ENCODE results near the gene CPNE5. TPM values are rescaled to one million over a fixed set of nuclear protein-coding genes. Genes with fewer than 3 reads are reported as not detected.

The CPNE5 gene
- total RNA-seq, 1 donor from 2014 or later, result 2.2 TPM

DNA sequence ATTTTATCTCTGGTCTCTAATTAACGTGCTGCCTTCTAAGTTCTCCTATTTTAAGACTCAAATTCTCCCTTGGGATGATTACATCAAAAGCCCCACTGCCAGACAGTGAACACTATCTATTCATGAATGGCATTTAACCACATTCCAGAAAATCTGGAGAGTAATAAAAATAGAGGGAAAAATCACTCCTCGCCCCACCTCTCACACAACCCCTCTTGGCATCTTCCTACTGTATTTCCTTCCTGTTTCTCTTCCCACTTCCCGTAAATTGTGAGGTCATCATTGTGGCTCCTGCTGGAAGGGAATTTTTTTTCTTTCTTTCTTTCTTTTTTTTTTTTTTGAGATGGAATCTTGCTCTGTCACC is 110.1 kb downstream of the CPNE5 start:
- intact Hi-C loops (cut with micrococcal nuclease), result no loop called here

DNA sequence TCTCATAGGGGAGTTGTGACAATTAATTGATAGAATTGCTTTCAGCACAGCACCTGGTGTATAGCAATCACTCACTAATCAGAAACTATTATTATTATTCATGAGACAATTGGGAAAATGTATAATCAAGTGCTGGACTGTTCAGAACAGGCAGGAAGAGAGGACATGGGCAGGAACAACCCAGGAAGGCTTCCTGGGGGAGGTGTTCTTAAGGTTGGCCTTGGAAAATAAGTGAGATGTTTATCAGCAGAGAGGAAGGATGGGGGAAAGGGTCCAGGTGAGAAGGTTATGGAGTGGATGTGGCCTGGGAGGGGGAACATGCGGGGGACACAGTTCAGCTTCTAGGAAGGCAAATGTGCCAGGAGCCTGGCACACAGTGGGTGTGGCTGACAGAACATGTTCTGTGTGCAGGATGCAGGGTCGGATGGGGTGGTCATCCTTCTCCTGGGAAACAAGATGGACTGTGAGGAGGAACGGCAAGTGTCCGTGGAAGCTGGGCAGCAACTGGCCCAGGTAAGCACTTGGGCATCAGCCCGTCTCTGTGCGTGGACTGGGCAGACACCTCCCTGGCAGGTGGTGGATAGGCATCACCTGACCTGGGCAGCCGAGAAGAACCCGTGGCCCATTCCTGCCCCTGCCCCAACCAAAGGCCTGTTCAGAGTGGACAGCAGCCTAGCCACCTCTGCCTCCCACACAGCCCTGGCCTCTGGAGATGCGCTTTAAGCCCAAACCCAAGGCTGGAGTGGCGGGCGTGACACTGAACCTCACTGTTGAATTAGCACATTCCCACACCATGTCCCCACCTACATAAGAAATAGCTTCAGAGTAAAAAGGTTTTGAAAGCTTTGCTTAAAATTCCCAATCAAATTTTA is 110.7 kb downstream of the CPNE5 start:
- intact Hi-C loops (cut with micrococcal nuclease), result no loop called here

DNA sequence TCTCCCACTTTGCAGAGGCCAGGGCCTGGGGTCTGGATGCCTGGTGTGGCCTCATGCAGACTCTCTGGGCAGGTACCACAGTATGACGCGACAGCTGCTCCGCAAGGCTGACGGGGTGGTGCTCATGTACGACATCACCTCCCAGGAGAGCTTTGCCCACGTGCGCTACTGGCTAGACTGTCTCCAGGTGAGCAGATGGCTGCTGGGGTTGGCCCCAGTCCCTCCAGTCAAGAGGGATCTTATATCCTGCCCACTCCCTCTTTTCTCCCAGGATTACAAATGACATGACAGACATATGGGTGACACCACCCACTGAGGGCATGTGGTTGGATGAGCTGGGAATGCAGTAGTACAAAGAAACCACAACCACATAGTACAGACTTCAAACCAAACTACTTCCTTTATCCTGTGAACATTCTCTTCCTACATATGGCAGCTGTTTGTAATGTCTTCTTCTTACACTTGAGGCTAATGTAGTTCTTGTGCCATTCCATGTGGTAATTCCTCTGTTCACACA is 111.7 kb downstream of the CPNE5 start:
- intact Hi-C loops (cut with micrococcal nuclease), result no loop called here

DNA sequence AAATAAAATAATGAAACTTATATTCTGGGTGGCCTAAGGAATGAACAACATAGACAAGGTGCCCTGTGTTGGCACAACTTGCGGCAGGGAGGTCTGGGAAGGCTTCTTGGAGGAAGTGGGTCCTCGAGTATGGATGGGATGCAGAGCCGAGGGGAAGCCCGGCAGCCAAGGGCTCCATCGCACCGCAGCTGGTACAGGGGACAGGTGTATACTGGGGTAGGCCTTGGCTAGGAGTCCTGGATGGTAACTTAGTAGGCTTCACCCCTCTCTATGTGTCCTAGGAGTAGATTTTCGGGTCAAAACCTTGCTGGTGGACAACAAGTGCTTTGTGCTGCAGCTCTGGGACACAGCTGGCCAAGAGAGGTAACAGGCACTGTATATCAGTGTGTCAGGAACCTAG is 113.7 kb downstream of the CPNE5 start:
- intact Hi-C loops (cut with micrococcal nuclease), result no loop called here

DNA sequence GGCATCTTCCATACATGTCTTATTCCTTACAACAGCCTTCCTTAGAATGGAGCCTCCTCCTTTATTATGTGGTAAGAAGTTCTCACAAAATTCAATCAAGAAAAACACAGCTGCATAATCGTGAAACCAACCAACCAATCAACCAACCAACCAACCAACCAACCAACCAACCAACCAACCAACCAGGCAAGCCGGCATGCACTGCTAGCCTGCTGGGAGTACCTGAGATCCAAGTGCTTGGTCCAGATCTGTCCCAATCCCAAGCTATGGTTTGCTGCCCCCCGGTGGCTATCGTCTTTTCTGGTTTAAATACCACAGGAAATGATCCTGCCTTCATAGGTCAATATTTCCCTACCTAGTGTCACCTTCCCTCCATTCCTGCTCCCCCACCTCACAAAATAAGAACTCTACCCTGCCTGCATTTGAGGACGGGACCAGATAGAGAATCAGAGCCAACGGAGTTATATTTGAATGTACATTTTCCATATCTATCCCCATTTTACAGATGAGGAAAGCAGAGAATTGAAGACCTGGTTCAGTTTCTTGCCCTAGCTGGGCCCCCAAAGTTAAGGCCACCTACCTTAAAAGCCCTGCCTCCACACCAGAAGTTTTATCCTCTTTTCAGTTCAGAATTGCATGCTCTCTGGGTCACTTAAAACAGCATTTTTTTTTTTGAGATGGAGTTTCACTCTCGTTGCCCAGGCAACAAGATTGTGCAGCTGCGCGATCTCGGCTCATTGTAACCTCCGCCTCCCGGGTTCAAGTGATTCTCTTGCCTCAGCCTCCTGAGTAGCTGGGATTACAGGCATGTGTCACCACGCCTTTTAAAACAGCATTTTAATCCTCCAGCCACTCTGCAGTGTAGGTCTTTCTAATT is 114.5 kb downstream of the CPNE5 start:
- intact Hi-C loops (cut with micrococcal nuclease), result loop anchor here (1.0 kb wide), 1 partner anchor 101 kb away; no protein-coding TSS in a partner anchor

DNA sequence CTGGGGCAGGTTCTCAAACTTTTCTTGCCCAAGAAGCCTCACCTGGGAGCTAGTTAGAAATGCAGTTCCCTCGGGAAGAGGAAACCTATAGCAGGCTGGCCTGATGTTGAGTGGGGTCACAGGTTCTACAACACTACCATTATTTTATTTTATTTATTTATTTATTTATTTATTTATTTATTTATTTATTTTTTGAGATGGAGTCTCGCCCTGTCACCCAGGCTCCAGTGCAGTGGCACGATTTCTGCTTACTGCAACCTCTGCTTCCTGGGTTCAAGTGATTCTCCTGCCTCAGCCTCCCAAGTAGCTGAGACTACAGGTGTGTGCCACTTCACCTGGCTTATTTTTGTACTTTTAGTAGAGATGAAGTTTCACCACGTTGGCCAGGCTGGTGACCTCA is 115.3 kb downstream of the CPNE5 start:
- intact Hi-C loops (cut with micrococcal nuclease), result loop anchor here (1.0 kb wide), 1 partner anchor 101 kb away; no protein-coding TSS in a partner anchor

DNA sequence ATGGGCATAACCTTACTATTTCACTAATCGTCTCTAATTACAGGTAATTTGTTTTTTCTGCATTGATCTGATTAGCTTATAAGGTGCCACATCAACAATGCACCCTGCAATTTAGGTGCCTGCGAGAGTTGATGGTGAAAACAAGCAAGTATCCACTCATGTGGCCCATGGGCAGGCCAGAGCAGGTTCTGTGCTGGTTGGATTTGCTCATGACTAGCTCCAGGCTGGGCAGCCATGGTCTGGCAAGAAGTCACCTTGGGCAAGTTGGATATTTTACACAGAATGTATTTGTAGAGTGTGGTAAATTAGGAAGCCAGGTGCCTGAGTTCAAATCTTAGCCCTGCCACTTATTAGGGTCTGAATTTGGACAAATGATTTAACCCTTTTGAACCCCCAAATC is 116.4 kb downstream of the CPNE5 start:
- intact Hi-C loops (cut with micrococcal nuclease), result no loop called here

DNA sequence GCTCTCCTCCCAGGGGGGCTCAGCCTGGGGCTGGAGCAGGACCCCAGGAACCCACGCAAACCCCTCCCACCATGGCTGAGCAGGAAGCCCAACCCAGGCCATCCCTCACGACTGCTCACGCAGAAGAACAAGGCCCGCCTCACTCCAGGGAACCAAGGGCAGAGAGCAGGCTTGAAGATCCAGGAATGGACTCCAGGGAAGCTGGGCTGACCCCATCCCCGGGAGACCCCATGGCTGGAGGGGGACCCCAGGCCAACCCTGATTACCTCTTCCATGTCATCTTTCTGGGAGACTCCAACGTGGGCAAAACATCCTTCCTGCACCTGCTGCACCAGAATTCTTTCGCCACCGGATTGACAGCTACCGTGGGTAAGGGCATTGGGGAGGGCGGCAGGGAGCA is 116.9 kb downstream of the CPNE5 start:
- intact Hi-C loops (cut with micrococcal nuclease), result no loop called here

DNA sequence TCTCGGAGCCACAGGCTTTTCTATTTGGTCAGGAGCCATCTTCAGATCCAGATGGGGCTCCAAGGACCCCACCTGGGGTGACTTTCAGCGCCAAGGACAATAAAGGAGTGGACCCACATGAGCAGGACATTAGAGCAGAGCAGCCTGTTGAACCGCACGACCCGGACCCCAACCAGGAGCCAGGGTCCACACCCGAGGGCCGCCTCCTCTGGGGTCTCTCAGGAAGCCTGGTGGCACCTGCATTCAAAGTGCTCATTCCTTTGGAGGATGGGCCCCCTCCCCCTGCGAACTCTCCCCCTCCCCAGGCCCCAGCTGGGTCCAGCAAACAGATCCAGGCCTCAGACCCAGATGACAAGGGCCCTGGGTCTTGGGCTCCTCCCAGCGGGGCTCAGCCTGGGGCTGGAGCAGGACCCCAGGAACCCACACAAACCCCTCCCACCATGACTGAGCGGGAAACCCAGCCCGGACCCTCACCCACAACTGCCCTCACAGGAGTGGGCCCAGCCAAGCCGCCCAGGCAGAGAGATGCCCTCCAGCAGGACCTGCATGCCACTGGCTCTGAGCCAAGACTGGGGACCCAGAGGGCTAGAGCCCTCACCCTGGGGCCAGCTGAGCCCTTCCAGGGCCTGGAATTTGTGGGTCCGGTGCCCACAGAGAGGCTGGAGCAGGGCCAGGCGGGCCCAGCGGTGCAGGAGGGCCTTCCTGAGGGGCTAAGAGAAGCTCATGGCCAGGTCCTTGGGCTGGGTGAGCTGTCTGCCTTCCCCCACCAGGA is 117.7 kb downstream of the CPNE5 start:
- intact Hi-C loops (cut with micrococcal nuclease), result no loop called here

DNA sequence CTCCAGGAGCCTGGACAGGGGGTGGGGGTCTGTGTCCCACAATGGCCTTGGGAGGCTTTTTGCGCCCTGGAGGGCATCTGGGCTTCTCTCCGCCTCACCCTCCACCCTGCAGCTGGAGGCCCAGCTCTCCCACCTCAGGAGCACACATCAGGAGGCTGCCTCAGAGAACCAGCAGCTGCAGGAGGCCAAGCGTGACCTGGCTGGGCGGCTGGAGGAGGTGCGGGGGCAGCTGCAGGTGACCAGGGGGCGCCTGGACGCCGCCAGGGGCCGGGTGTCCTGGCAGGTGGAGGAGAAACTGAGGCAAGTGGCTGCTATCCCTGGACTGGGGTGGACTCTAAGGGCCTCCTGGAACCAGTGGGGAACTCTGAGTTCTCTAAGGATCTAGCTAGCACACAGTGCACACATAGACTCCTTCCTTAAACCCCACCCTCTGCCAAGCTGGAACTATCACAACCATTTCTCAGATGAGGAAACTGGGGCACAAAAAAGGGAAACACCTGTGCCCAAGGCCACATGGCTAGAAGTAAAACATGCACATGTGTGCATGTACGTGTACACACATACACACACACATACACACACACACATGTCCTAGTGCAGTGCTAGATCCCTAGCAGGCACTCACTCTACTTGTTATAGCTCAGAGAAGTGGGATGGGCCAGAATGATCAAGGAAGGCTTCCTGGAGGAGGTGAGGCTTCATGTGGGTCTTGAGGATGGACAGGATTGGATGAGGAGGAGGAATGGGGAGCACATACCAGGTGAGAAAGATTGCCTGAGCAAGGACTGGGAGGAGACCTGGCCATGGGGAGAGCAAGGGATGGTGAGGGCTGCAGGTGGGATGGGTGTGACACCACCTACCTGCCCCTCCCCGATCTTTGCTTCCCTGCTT is 118.7 kb downstream of the CPNE5 start:
- intact Hi-C loops (cut with micrococcal nuclease), result no loop called here

DNA sequence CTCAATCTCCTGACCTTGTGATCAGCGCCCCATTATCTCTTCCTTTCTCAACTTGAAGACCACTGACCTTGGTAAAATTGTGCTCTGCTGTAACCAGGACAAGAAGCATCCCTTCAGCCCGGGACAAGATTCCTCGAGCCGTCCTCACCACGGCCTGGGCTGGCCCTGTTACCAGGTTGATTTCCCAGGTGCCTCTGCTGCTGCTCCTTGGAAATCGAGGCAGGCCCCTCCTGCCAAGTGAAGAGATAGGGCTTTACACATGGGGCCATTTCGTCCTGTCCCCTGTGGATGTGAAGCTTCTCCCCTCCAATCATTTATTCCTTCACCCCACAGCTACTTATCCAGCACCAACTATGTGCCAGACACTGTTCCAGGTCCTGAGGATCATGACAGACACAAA is 120.1 kb downstream of the CPNE5 start:
- intact Hi-C loops (cut with micrococcal nuclease), result no loop called here

DNA sequence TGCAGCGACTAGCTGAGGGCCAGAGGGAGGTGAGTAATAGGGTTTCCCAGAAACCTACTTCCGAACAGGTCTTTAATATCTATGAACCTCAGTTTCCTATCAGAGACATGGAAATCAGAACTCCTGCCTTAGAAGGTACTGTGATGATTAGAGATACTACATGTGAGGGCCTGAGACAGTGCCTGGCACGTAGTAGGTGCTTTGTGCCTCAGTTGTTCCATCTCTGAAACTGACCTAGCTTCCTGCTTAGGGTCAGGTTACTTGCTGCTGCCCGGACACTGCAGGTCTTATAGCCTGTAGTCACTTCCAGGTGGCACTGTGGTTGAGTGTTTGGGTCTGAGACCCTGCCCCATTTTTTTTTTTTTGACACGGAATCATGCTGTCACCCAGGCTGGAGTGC is 120.7 kb downstream of the CPNE5 start:
- intact Hi-C loops (cut with micrococcal nuclease), result no loop called here

DNA sequence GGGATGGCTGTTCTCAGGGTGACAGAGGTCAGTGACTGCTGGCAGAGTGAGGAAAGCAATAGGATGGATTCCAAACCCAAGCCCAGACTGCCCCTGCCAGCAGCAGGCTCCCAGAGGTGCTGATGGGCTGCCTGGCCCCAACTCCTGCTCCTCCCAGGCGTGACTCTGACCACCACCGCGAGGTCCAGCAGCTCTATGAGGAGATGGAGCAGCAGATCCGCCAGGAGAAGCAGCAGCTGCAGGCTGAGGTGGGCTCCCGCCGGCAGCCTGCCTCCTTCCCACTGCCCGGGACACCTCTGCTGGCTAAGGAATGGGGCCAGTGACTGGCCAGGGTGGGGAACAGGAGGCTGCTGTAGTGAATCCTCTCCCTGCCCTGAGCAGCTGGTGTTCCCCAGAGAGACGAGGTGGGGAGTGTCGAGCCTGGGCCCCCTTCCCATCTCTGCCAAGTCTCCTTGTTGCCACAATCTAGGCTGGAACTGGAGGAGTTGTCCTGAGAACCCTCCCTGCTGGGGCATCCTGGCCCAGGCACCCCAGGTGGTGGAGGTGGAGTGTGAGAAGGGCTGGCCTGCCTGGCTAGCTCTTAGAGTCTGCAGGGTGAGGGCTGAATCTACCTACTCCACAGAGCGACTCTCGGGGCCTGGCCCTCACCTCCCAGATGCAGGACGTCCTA is 121.2 kb downstream of the CPNE5 start:
- intact Hi-C loops (cut with micrococcal nuclease), result no loop called here

DNA sequence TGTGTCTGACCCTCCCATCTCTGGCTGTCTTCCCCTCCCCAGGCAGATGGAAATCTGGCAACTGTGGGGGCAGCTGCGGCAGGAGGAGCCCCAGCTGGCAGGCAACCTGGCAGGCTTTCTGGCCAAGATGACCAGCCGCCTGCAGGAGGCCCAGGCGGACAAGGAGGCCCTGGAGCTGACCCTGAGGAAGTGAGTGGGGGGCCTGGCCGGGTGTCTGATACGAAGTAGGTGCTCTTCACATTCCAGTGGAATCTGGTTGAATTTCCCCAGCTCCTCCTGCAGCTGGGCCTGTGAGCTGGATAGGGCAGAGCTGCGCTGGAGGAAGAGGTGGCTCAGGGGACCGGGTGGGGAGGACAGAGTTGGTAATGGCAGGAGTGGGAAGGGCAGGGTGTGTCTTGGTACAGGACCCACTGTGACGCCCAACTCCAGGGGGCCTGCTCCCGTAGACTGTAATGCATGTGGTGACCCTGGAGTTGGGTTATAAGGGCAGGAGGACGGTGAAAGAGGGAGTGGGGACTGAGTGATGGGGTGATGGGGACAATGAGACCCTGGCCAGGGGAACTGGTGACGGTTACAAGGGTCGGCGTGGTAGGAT is 121.9 kb downstream of the CPNE5 start:
- intact Hi-C loops (cut with micrococcal nuclease), result no loop called here

DNA sequence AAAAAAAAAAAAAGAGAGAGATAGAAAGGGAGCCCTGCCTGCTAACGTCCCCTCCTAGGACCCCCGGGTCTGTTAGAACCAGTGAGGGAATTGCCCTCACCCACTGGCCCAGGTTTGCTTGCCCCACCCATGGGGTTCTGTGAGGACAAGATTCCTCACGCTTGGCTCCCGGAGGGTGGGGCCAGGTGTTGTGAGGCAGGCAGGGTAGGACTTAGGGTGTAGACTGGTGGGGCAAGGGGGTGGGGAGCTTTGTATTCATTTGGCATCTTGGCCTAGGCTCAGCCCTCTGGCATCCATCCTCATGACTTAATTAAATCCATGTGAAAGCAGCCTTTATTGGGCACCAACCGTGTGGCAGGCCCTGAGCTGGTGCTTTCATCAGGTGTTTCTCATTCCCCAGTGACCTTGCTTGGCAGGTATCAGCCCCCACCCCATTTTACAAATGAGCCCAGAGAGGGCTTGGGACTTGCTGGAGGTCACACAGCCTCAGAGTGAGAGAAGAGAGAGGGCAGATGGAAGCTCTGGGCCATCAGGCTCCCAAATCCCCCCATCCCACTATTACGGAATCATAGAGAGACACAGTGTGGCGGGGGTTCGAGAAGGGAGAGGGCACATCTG is 122.7 kb downstream of the CPNE5 start:
- intact Hi-C loops (cut with micrococcal nuclease), result no loop called here

DNA sequence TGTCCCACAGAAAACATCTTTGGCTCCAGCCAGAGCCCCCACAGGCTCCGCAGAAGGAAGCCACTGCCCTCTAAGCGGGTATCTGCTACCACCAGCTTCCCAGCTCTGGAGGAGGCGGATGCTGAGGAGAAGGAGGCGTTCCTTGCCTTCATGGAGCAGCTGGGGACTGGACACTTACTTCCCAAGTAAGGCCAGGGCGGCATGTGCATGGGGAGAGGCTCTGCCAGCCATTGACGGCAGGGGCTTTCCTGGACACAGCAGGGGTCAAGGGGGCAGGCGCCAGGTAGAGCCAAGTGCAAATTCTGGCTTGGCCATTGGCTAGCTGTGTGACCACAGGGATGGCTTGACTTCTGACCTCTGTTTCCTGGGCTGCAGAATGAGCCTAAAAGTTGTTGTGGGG is 123.8 kb downstream of the CPNE5 start:
- intact Hi-C loops (cut with micrococcal nuclease), result no loop called here

DNA sequence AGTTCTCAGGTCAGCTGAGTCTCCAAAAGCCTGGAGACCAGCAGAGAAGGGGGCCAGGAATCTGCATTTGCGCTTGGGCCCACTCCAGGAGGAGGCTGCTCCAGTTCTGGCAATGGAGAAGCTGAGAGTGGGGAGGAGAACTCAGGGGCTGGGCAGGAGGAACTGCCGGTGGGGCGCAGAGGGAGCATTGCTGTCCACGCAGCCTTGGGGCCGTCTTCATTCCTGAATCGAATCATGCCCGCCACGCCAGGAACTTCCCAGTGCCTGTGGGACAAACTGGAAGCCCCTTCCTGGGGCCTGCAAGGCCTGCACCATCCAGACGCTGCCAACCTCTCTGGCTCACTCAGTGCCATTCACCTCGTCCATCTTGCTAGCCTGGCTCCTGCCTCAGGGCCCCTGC is 124.7 kb downstream of the CPNE5 start:
- intact Hi-C loops (cut with micrococcal nuclease), result no loop called here

DNA sequence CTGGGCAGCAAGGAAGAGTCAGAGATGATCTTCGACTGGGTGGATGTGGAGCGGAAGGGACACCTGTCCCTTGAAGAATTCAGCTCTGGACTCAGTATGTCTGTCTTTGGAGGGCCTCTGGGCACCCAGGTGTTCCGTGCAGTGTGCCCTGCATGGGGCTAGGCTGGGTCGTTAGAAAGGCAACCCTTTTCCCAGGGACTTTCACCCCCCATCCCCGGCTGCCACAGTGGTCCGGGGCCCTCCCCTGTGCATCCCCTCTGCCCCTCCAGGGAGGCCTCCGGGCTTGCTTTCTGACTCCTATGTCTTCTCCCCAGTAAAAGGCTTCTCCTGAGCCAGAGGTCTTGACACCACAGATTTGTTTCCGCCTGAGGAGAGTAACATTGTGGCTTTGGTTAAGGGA is 125.4 kb downstream of the CPNE5 start:
- intact Hi-C loops (cut with micrococcal nuclease), result no loop called here

DNA sequence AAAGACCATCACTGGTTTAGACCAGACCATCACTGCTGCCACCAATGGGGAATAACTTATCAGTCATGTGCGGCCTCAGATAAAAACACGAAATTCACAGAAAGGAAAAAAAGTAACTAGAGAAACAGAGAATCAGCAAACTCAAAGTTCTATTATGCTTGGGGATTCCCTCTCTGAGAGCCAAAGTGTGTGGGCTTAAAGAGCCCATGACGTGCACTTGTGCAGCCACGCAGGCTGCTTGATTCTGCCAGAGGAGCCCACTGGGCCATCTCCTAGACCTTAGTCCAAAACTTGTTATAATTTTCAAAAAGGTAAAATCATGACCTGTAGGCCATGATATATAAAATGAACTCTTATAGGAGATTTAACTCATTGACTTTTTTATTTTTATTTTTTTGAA is 126.4 kb downstream of the CPNE5 start:
- intact Hi-C loops (cut with micrococcal nuclease), result no loop called here

Data from T-helper 2 cell treated with Interferon-gamma antibody and Interleukin-4, amounts not matched to agents 100 ng/mL and 5 ng/mL, for 36 hours (primary cell).